OCI-LY1 (cell line): ENCODE results near the gene COL23A1.

ENCODE experiments used
- H2AFZ ChIP-seq: fragments of 200-600 bp; sonication (generic), shearing (Covaris generic); 2 replicates; pipeline ENCODE4 v1.6.0; 2014; ENCODE audit warnings: antibody characterized with exemption, mild to moderate bottlenecking, low read length
- H3F3A ChIP-seq: fragments of 200-600 bp; sonication (generic), shearing (Covaris generic); 2 replicates; pipeline ENCODE4 v1.6.0; 2014; ENCODE audit warnings: mild to moderate bottlenecking, antibody characterized with exemption, low read length, moderate library complexity; ENCODE audit not compliant: insufficient read depth
- H3K27ac ChIP-seq: fragments of 200-600 bp; sonication (generic); 2 replicates; pipeline ENCODE4 v1.5.1; 2014; ENCODE audit warnings: low read length, mixed run types, mild to moderate bottlenecking, low read depth; ENCODE audit not compliant: poor library complexity, severe bottlenecking
- H3K27me3 ChIP-seq: fragments of 200-600 bp; sonication (generic); 2 replicates; pipeline ENCODE4 v1.6.0; 2014; ENCODE audit warnings: antibody characterized with exemption, mild to moderate bottlenecking, low read length, moderate library complexity; ENCODE audit not compliant: insufficient read depth
- H3K36me3 ChIP-seq: fragments of 200-600 bp; sonication (generic); 2 replicates; pipeline ENCODE4 v1.6.1; 2014; ENCODE audit warnings: mild to moderate bottlenecking, antibody characterized with exemption, low read length, moderate library complexity, mixed read lengths; ENCODE audit not compliant: insufficient read depth
- H3K4me1 ChIP-seq: fragments of 200-600 bp; sonication (generic); 2 replicates; pipeline ENCODE4 v1.5.1; 2014; ENCODE audit warnings: mild to moderate bottlenecking, low read length, moderate library complexity; ENCODE audit not compliant: insufficient read depth, severe bottlenecking
- H3K4me2 ChIP-seq: fragments of 200-600 bp; sonication (generic), shearing (Covaris generic); 2 replicates; pipeline ENCODE4 v1.6.1; 2014; ENCODE audit warnings: low read length
- H3K4me3 ChIP-seq: fragments of 200-600 bp; sonication (generic); 2 replicates; pipeline ENCODE4 v1.5.1; 2014; ENCODE audit warnings: low read length, low read depth, mild to moderate bottlenecking, mixed read lengths; ENCODE audit not compliant: poor library complexity, severe bottlenecking
- H3K79me2 ChIP-seq: fragments of 200-600 bp; shearing (Covaris generic); 2 replicates; pipeline ENCODE4 v1.6.1; 2016; ENCODE audit warnings: mixed run types, low read length, mixed read lengths; ENCODE audit not compliant: insufficient read depth
- H3K9ac ChIP-seq: fragments of 200-600 bp; sonication (generic), shearing (Covaris generic); 2 replicates; pipeline ENCODE4 v1.6.1; 2014; ENCODE audit warnings: mild to moderate bottlenecking, low read length, mixed read lengths
- H3K9me2 ChIP-seq: fragments of 200-600 bp; sonication (generic), shearing (Covaris generic); 2 replicates; pipeline ENCODE4 v1.6.1; 2014; ENCODE audit warnings: low read depth, mild to moderate bottlenecking, low read length, mixed read lengths
- H3K9me3 ChIP-seq: fragments of 200-600 bp; shearing (Covaris generic); 2 replicates; pipeline ENCODE4 v1.6.1; 2014; ENCODE audit warnings: low read length, mixed read lengths
- H4K20me1 ChIP-seq: fragments of 200-600 bp; sonication (generic), shearing (Covaris generic); 2 replicates; pipeline ENCODE4 v1.6.0; 2016; ENCODE audit warnings: mild to moderate bottlenecking, low read length; ENCODE audit not compliant: insufficient read depth
- CTCF ChIP-seq: fragments of 200-600 bp; sonication (generic), shearing (Covaris generic); IDR thresholded peaks from 2 replicates; pipeline ENCODE4 v1.5.1; 2017; ENCODE audit warnings: mild to moderate bottlenecking, antibody characterized with exemption, low read length, moderate library complexity, mixed read lengths
- EZH2 ChIP-seq: fragments of 200-600 bp; sonication (generic), shearing (Covaris generic); IDR thresholded peaks from 2 replicates; pipeline ENCODE4 v1.8.0; 2017; ENCODE audit warnings: borderline replicate concordance, mixed run types, mild to moderate bottlenecking, antibody characterized with exemption, low read length, moderate library complexity, mixed read lengths

Gene COL23A1

GRCh38 chr5:178519804-178520203 is 70.4 kb downstream of the COL23A1 start:
- Histone ChIP-seq H3K79me2 (no peaks in the 10 kb centered on the region), H2AFZ (no peak overlapping the region), H3F3A (no peaks in the 10 kb centered on the region), H3K4me3 (no peak overlapping the region), H3K4me1 (no peaks in the 10 kb centered on the region), H3K9ac (no peak overlapping the region), H3K27ac (no peak overlapping the region), H3K9me3 (no peaks in the 10 kb centered on the region), H3K9me2 (no peaks in the 10 kb centered on the region), H3K27me3 (no peaks in the 10 kb centered on the region; the same call in 1 of the 2 replicates), H4K20me1 (no peaks in the 10 kb centered on the region), H3K4me2 (no peak overlapping the region), H3K36me3 (no peaks in the 10 kb centered on the region)
- no peak for TF ChIP-seq CTCF
- no peak for TF ChIP-seq EZH2

- Histone ChIP-seq H3K4me3 (no peak overlapping the region), H3K79me2 (no peaks in the 10 kb centered on the region), H4K20me1 (no peaks in the 10 kb centered on the region), H3F3A (no peaks in the 10 kb centered on the region), H3K36me3 (no peaks in the 10 kb centered on the region), H3K9me3 (no peaks in the 10 kb centered on the region), H3K4me1 (no peaks in the 10 kb centered on the region), H3K27me3 (no peaks in the 10 kb centered on the region; the same call in 1 of the 2 replicates), H2AFZ (no peak overlapping the region), H3K9ac (no peak overlapping the region), H3K27ac (no peak overlapping the region), H3K9me2 (no peaks in the 10 kb centered on the region), H3K4me2 (no peak overlapping the region)
- no peak for TF ChIP-seq EZH2
- no peak for TF ChIP-seq CTCF
These were observed 71.0 kb downstream of the COL23A1 start for GRCh38 chr5:178519155-178519554.

GRCh38 chr5:178516504-178517235 is 73.5 kb downstream of the COL23A1 start:
- no peaks in the 10 kb centered on the region for H3K9me2 ChIP-seq
- no peaks in the 10 kb centered on the region for H3K9me3 ChIP-seq
- TF ChIP-seq CTCF (no peak), EZH2 (no peak)

More at GRCh38 chr5:178516504-178517235, 73.5 kb downstream of the COL23A1 start:
- Histone ChIP-seq H3K27ac (no peak overlapping the region), H3K4me3 (no peak overlapping the region), H3K4me1 (no peaks in the 10 kb centered on the region), H3F3A (no peaks in the 10 kb centered on the region), H3K36me3 (no peaks in the 10 kb centered on the region), H4K20me1 (no peaks in the 10 kb centered on the region), H3K79me2 (no peaks in the 10 kb centered on the region), H3K27me3 (no peaks in the 10 kb centered on the region; the same call in 1 of the 2 replicates), H3K9ac (no peak overlapping the region), H3K4me2 (no peak overlapping the region), H2AFZ (no peak overlapping the region)
